HT1080 (cell line): ENCODE measurements around the gene TMED8. TPM values are rescaled to one million over a fixed set of nuclear protein-coding genes. Genes with fewer than 3 reads are reported as not detected.

Experiments
- DNase-seq: peaks from one replicate; pipeline ENCODE4 v3.0.0-alpha.2; 2015; ENCODE audit warnings: low read depth
- total RNA-seq: library from RNA; depleted of rRNA; stranded (reverse); fragments of >200 nt; shearing (Covaris generic); gene quantifications from 2 replicates; pipeline ENCODE4 v1.2.3, GENCODE V29; 2014; rRNA removed

TMED8 gene
- total RNA-seq, 1 experiment from 2014 or later: 13.7 TPM

- no peak for DNase-seq
Observed at GRCh38 chr14:77296906-77297305, 80.0 kb downstream of the TMED8 start.

GRCh38 chr14:77296155-77296554 is 80.7 kb downstream of the TMED8 start:
- no peak for DNase-seq

GRCh38 chr14:77290705-77291104 is 86.2 kb downstream of the TMED8 start:
- DNase-seq: peak; percentile 26

GRCh38 chr14:77286576-77286975 is 90.3 kb downstream of the TMED8 start:
- no peak for DNase-seq

Other genes with a start within 250 kb of the TMED8 start
- 0.10 TPM in 1 of 2 replicates, not detected in the other for gene ZDHHC22, start 235.3 kb downstream of the TMED8 start, total RNA-seq
- gene TMEM63C, start 195.3 kb downstream of the TMED8 start, total RNA-seq: not detected in 2 replicates
- not detected in 2 replicates for gene NGB, start 105.9 kb downstream of the TMED8 start, total RNA-seq
- gene POMT2, start 56.2 kb downstream of the TMED8 start, total RNA-seq: 13.7 and 15.1 TPM in 2 replicates
- gene GSTZ1, start 56.1 kb downstream of the TMED8 start, total RNA-seq: 46.9 and 57.1 TPM in 2 replicates
- 0.84 and 2.6 TPM in 2 replicates for gene SAMD15, start 285 bp upstream of the TMED8 start, total RNA-seq
- 0.07 TPM in 1 of 2 replicates, not detected in the other for gene NOXRED1, start 46.4 kb upstream of the TMED8 start, total RNA-seq
- gene VIPAS39, start 80.5 kb upstream of the TMED8 start, total RNA-seq: 17.5 and 19.2 TPM in 2 replicates
- 414 and 428 TPM in 2 replicates for gene AHSA1, start 81.0 kb upstream of the TMED8 start, total RNA-seq
- not detected in 2 replicates for gene ISM2, start 121.7 kb upstream of the TMED8 start, total RNA-seq
- gene SPTLC2, start 239.5 kb upstream of the TMED8 start, total RNA-seq: 15.7 and 17.9 TPM in 2 replicates